ENCODE data around the gene WNT5B. TPM values are rescaled to one million over a fixed set of nuclear protein-coding genes. Genes with fewer than 3 reads are reported as not detected.
"Not testable (repeated sequence)": the region's sequence is repeated elsewhere in the genome, so short reads cannot be mapped to it uniquely, and the experiment has no call there.

The WNT5B gene
- total RNA-seq, 1 donor from 2014 or later = 11.3 TPM

DNA sequence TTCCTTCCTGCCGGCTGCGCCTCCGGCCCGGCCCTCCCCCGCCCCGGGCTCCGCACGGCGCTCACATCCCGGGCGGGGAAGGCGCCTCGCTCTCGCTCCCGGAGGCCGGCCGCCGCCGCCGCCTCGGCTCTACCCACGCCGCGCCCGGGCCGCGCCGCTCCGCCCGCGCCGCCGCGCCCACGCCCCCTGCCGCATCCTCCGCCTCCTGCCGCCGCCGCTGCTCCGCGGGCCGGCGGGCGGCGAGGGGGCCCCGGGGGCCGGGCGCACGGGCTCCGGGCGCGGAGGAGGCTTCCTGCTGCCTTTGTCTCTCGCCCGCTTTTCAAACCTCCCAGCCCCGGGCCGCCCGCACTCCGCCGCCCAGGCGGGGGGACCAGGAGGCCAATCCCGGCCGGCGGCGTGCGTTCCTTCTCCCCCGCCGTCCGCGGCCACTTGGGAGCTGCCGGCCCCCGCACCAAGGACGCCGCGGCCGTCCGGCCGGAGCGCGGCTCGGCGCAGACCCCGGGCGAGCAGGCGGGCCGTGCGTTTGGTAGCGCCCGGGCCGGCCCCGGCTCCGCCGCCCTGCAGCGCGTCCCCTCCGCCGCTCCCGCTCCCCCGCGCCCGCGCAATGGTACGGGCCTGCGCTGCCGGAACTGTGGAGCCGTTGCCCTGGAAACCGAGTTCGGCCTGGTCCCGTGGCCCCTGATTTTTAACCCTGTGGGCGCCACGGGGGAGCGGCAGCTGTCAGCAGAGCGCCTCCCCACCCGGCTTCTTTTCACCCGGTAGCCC is 34.6 kb upstream of the WNT5B start, which contains the start of gene FBXL14:
TSS of gene FBXL14 (minus strand) at position 321 of the 765 bp plus-strand sequence. CDS start 515 bp downstream, outside the sequence.
- peaks cover 28% of the 10 kb centered on the region for H3K4me1 Mint-ChIP-seq (ENCODE audit: unreplicated experiment)
- peaks cover 27% of the 10 kb centered on the region for H3K36me3 Mint-ChIP-seq
- peak within 1 kb of the TSS; percentile 92 for H3K4me3 Mint-ChIP-seq
- peak within 1 kb of the TSS; percentile 92 for H3K27ac Mint-ChIP-seq
- peaks cover 4% of the 10 kb centered on the region for H3K27me3 Mint-ChIP-seq
- H3K9me3 Mint-ChIP-seq = no peaks in the 10 kb centered on the region
- TF ChIP-seq, protein P1, sequence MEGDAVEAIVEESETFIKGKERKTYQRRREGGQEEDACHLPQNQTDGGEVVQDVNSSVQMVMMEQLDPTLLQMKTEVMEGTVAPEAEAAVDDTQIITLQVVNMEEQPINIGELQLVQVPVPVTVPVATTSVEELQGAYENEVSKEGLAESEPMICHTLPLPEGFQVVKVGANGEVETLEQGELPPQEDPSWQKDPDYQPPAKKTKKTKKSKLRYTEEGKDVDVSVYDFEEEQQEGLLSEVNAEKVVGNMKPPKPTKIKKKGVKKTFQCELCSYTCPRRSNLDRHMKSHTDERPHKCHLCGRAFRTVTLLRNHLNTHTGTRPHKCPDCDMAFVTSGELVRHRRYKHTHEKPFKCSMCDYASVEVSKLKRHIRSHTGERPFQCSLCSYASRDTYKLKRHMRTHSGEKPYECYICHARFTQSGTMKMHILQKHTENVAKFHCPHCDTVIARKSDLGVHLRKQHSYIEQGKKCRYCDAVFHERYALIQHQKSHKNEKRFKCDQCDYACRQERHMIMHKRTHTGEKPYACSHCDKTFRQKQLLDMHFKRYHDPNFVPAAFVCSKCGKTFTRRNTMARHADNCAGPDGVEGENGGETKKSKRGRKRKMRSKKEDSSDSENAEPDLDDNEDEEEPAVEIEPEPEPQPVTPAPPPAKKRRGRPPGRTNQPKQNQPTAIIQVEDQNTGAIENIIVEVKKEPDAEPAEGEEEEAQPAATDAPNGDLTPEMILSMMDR (conservative IDR thresholded peaks at IDR 0.05) = no peak
- DNase-seq (ENCODE audit: extremely low spot score, unreplicated experiment) = peak; percentile 93

DNA sequence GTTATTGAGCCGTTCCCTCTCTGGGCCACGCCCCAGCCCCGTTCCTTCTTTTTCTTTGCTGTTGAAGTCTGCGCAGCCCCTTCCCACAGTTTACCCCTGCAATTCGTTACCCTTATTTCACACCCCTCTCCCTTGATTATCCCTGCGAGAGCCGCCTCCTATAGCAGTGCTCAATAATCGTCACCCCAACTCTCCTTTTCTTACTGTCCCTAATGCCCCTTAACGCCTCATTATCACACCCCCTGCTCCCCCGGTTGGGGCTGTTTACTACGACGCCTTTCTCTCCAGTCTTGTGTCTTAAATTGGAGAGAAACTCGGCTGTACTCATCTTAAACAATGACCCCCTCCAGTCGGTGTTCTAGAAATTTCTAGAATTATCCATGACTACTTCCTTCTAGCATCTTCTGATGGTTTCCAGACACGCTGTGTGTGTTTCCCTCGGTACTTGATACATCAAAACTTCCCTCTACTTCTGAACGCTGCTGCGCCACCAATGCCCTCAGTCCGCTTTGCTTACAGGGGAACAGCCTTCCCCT is 33.9 kb upstream of the WNT5B start:
- H3K36me3 Mint-ChIP-seq = peaks cover 23% of the 10 kb centered on the region
- H3K4me3 Mint-ChIP-seq = peak overlapping the region; percentile 92

DNA sequence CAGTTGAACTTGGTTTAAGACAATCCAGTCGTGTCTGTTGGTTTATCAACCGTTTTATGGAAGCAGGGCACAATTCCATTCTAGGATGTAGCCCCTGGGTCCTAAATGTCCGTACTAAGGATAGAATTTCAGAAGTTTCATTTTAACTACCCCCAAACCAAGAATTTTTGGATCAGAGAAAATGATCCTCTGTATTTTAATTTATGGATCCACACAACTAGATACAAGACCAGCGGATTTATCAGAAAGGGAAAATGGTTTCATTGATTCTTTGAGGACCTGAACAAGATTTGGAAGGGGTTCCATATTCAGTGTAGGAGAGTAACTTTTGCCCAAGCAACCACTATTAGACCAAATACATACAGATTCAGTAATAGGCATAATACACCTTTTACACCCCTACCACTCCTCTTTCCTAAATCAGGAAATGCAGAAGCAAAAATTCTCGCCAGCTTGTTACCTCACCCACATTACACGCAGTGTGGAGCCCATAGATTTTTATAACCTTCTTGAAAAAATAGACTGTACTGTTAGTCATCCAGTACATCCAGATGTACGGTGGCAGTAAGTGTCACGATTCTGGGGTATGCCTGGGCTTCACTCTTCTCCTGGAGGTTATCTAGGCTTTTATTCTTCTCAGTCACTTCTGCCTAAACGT is 33.2 kb upstream of the WNT5B start:
- H3K27me3 Mint-ChIP-seq = peaks cover under 1% of the 10 kb centered on the region
- peaks cover 15% of the 10 kb centered on the region for H3K4me1 Mint-ChIP-seq (ENCODE audit: unreplicated experiment)
- peak overlapping the region; percentile 92 for H3K4me3 Mint-ChIP-seq
- H3K27ac Mint-ChIP-seq = peak overlapping the region; percentile 92
- DNase-seq (ENCODE audit: extremely low spot score, unreplicated experiment) = no peak
- no peaks in the 10 kb centered on the region for H3K9me3 Mint-ChIP-seq
- peaks cover 20% of the 10 kb centered on the region for H3K36me3 Mint-ChIP-seq
- TF ChIP-seq, protein P1 (conservative IDR thresholded peaks at IDR 0.05) = no peak

More for the DNA sequence above, 33.9 kb upstream of the WNT5B start:
- Mint-ChIP-seq H3K27ac (peak overlapping the region; percentile 92), H3K27me3 (peaks cover 4% of the 10 kb centered on the region), H3K4me1 (ENCODE audit: unreplicated experiment) (peaks cover 22% of the 10 kb centered on the region), H3K9me3 (no peaks in the 10 kb centered on the region)
- TF ChIP-seq, protein P1 (conservative IDR thresholded peaks at IDR 0.05) = no peak
- no peak for DNase-seq (ENCODE audit: extremely low spot score, unreplicated experiment)

DNA sequence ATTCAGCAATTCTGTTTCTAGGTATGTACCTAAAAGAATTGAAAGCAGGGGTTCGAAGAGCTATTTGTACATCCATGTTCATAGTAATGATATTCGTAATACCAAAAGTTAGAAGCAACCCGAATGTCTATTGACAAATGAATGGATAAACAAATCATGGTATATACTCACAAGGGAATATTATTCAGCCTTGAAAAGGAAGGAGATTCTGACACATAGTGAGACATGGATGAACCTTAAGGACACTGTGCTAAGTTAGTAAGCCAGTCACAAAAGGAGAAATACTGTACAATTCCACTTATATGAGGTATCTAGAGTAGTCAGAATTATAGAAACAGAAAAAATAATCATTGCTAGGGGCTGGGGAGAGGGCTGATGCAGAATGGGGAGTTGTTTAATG is 30.3 kb upstream of the WNT5B start:
- Mint-ChIP-seq H3K27me3 (no peaks in the 10 kb centered on the region), H3K4me3 (no peak overlapping the region), H3K36me3 (peaks cover 3% of the 10 kb centered on the region), H3K9me3 (no peaks in the 10 kb centered on the region), H3K4me1 (ENCODE audit: unreplicated experiment) (no peaks in the 10 kb centered on the region), H3K27ac (no peak overlapping the region)
- no peak for DNase-seq (ENCODE audit: extremely low spot score, unreplicated experiment)
- TF ChIP-seq, protein P1 (conservative IDR thresholded peaks at IDR 0.05) = no peak

DNA sequence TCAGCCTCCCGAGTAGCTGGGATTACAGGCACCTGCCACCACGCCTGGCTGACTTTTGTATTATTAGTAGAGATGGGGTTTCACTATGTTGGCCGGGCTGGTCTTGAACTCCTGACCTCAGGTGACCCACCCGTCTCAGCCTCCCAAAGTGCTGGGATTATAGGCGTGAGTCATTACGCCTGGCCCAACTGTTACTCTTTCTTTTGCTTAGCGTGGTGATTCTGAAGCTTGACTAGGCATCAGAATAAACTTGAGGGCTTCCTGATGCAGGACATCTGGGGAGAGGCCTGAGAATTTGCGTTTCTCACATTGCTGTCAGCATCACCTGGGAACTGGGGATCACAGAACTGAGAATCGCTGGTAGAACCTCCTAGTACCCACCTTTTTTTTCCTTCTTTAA is 26.3 kb upstream of the WNT5B start:
- not testable (repeated sequence) for H3K4me3 Mint-ChIP-seq; H3K27ac Mint-ChIP-seq; H3K27me3 Mint-ChIP-seq; H3K9me3 Mint-ChIP-seq; DNase-seq (ENCODE audit: extremely low spot score, unreplicated experiment); H3K36me3 Mint-ChIP-seq
- peaks cover 21% of the 10 kb centered on the region for H3K4me1 Mint-ChIP-seq (ENCODE audit: unreplicated experiment)

All from type B pancreatic cell (in vitro differentiated cells).